H1 (cell line): ENCODE results near the gene ZNF366. TPM values are rescaled to one million over a fixed set of nuclear protein-coding genes. Genes with fewer than 3 reads are reported as not detected.

ENCODE experiments used
- CHD7 ChIP-seq: fragments of 300-600 bp; sonication (generic); IDR thresholded peaks from 2 replicates; pipeline ENCODE4 v1.7.1; 2012; ENCODE audit warnings: low read length, moderate library complexity, mild to moderate bottlenecking, inconsistent platforms; ENCODE audit not compliant: insufficient replicate concordance
- polyA plus RNA-seq, 7 experiments: library from polyadenylated mRNA; depleted of rRNA in 3 of 7; stranded (reverse) in 5 of 7; unstranded in 2 of 7; fragments of >200 nt in 5 of 7; fragments of 200-250 nt in 2 of 7; gene quantifications; 1 replicate in 5 of 7; 2 replicates in 1 of 7; 4 replicates in 1 of 7; pipeline versions ENCODE4 v1.2.1 to v1.2.3, GENCODE V29; 2011 to 2013; ENCODE audit warnings: missing spikeins in 2 of 7, mixed read lengths in 2 of 7
- total RNA-seq: library from RNA; stranded (reverse); fragmentation: NEBNext Ultra II Directional; extraction: Animal tissue kit (Norgen Biotek cat#: 25700); gene quantifications from 2 replicates; pipeline ENCODE4 v1.2.1, GENCODE V29; 2021

The ZNF366 gene
- total and polyA plus RNA-seq, 2 of the 8 experiments (the other 6 are each of a cell fraction or from before 2014, with no cell fraction given), result not detected

- TF ChIP-seq CHD7, result no peak
- TF ChIP-seq, all 59 proteins: peak for 0
Observed at GRCh38 chr5:72440207-72440638, 67.0 kb downstream of the ZNF366 start (continued).
